GM23248 (cell line): Measurements from ENCODE around the gene GPR162.

Experiments used
- EZH2 ChIP-seq: fragments of 200-600 bp; sonication (generic); IDR thresholded peaks from 2 replicates; pipeline ENCODE4 v1.6.1; 2018; ENCODE audit warnings: antibody characterized with exemption, mild to moderate bottlenecking; ENCODE audit not compliant: insufficient read depth, poor library complexity, severe bottlenecking
- EZH2phosphoT487 ChIP-seq: fragments of 200-600 bp; sonication (generic); IDR thresholded peaks from 2 replicates; pipeline ENCODE4 v1.6.1; 2018; ENCODE audit warnings: antibody characterized with exemption, moderate library complexity, mild to moderate bottlenecking, low read depth; ENCODE audit not compliant: insufficient read depth

- TF ChIP-seq EZH2 (no peak), EZH2phosphoT487 (no peak)
Measured at GRCh38 chr12:6854036-6854435, 32.4 kb downstream of the GPR162 start.
